GM12878 (cell line): ENCODE measurements around the gene ACSF3.

Source experiments
- FOXK2 ChIP-seq: fragments of 450-650 bp; IDR thresholded peaks from 2 replicates; pipeline ENCODE4 v1.6.1; 2017; ENCODE audit warnings: mild to moderate bottlenecking, moderate library complexity
- JUND ChIP-seq: IDR thresholded peaks from 2 replicates; pipeline ENCODE4 v1.6.1; 2012; ENCODE audit warnings: low read depth, mild to moderate bottlenecking, low read length, improper control_type of control experiment, moderate library complexity
- POLR2A ChIP-seq: IDR thresholded peaks from 2 replicates; pipeline ENCODE4 v1.6.1; 2011; ENCODE audit warnings: low read depth, mild to moderate bottlenecking, low read length
- POLR2AphosphoS5 ChIP-seq: IDR thresholded peaks from 2 replicates; pipeline ENCODE4 v1.6.1; 2011; ENCODE audit warnings: mild to moderate bottlenecking, low read length, inconsistent platforms
- TF ChIP-seq, protein P1 (sequence below), 3 experiments: IDR thresholded peaks in 2 of 3; conservative IDR thresholded peaks in 1 of 3; 2 replicates each; pipeline ENCODE4 v1.5.1; 2011; ENCODE audit warnings: low read depth in 3 of 3, low read length in 3 of 3, mild to moderate bottlenecking in 3 of 3, control low read depth in 2 of 3, moderate library complexity in 2 of 3, inconsistent platforms in 1 of 3, mixed read lengths in 1 of 3; ENCODE audit not compliant: control insufficient read depth in 2 of 3, insufficient read depth in 1 of 3; ENCODE audit errors: extremely low read depth in 1 of 3
- TF ChIP-seq, protein P2 (sequence below): fragments of 450-650 bp; IDR thresholded peaks from 2 replicates; pipeline ENCODE4 v1.6.1; 2016; ENCODE audit warnings: mild to moderate bottlenecking, moderate library complexity, borderline replicate concordance

DNA sequence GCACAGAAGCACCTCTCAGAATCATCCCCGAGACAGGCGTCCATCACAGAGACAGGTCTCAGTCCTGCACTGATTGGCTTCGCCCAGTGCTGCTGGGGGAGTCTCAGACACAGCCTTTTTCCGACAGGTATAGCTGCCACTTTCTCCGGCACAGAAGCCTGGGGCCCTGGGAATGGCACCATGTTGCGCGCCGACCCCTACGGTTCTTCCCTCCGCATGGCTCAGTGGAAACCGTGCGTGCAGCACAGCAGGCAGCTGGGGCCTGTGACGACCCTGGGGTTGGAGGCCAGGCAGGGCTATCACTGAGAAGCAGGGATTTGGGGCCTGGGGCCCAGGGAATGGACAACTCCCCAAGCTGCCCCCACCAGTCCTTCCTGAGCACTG, 48.2 kb downstream of the ACSF3 start:
- TF ChIP-seq JUND = no peak
- TF ChIP-seq FOXK2 = no peak
- TF ChIP-seq POLR2AphosphoS5 = no peak
- TF ChIP-seq, protein P1, sequence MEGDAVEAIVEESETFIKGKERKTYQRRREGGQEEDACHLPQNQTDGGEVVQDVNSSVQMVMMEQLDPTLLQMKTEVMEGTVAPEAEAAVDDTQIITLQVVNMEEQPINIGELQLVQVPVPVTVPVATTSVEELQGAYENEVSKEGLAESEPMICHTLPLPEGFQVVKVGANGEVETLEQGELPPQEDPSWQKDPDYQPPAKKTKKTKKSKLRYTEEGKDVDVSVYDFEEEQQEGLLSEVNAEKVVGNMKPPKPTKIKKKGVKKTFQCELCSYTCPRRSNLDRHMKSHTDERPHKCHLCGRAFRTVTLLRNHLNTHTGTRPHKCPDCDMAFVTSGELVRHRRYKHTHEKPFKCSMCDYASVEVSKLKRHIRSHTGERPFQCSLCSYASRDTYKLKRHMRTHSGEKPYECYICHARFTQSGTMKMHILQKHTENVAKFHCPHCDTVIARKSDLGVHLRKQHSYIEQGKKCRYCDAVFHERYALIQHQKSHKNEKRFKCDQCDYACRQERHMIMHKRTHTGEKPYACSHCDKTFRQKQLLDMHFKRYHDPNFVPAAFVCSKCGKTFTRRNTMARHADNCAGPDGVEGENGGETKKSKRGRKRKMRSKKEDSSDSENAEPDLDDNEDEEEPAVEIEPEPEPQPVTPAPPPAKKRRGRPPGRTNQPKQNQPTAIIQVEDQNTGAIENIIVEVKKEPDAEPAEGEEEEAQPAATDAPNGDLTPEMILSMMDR (IDR thresholded peaks at IDR 0.05 in 2 of 3, conservative IDR thresholded peaks at IDR 0.05 in 1 of 3; ENCODE audit: control insufficient read depth in 2 of 3, extremely low read depth in 1 of 3, insufficient read depth in 1 of 3, low read depth in 3 of 3, low read length in 3 of 3) = no peak
- TF ChIP-seq, protein P2, sequence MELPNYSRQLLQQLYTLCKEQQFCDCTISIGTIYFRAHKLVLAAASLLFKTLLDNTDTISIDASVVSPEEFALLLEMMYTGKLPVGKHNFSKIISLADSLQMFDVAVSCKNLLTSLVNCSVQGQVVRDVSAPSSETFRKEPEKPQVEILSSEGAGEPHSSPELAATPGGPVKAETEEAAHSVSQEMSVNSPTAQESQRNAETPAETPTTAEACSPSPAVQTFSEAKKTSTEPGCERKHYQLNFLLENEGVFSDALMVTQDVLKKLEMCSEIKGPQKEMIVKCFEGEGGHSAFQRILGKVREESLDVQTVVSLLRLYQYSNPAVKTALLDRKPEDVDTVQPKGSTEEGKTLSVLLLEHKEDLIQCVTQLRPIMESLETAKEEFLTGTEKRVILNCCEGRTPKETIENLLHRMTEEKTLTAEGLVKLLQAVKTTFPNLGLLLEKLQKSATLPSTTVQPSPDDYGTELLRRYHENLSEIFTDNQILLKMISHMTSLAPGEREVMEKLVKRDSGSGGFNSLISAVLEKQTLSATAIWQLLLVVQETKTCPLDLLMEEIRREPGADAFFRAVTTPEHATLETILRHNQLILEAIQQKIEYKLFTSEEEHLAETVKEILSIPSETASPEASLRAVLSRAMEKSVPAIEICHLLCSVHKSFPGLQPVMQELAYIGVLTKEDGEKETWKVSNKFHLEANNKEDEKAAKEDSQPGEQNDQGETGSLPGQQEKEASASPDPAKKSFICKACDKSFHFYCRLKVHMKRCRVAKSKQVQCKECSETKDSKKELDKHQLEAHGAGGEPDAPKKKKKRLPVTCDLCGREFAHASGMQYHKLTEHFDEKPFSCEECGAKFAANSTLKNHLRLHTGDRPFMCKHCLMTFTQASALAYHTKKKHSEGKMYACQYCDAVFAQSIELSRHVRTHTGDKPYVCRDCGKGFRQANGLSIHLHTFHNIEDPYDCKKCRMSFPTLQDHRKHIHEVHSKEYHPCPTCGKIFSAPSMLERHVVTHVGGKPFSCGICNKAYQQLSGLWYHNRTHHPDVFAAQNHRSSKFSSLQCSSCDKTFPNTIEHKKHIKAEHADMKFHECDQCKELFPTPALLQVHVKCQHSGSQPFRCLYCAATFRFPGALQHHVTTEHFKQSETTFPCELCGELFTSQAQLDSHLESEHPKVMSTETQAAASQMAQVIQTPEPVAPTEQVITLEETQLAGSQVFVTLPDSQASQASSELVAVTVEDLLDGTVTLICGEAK = no peak
- TF ChIP-seq POLR2A = no peak
